Hepatocyte (in vitro differentiated cells): ENCODE data around the gene MYO1F.

Experiments
- EZH2 ChIP-seq: fragments of 200-600 bp; sonication (generic); IDR thresholded peaks from 2 replicates; pipeline ENCODE4 v1.6.1; 2016; ENCODE audit warnings: antibody characterized with exemption, mild to moderate bottlenecking, borderline replicate concordance
- EZH2phosphoT487 ChIP-seq: fragments of 200-600 bp; sonication (generic); IDR thresholded peaks from one replicate; pipeline ENCODE4 v1.6.1; 2018; ENCODE audit warnings: antibody characterized with exemption, mild to moderate bottlenecking, low read depth, moderate library complexity; ENCODE audit not compliant: unreplicated experiment, severe bottlenecking
- TF ChIP-seq, protein P1 (sequence below): fragments of 200-600 bp; sonication (generic); IDR thresholded peaks from 2 replicates; pipeline ENCODE4 v1.5.1; 2016; ENCODE audit warnings: antibody characterized with exemption, mild to moderate bottlenecking; ENCODE audit not compliant: poor library complexity

DNA sequence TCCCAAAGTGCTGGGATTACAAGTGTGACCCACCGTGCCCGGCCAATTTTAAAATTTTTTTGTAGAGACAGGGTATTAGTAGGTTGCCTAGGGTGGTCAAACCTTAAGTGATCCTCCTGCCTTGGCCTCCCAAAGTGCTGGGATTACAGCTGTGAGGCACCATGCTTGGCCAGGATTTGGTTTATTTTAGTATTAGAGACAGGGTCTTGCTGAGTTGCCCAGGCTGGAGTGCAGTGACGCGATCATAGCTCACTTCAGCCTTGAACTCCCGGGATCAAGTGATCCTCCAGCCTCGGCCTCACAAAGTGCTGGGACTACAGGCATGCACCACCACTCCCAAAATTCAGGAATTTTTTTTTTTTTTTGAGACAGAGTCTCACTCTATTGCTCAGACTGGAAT, 57.9 kb downstream of the MYO1F start:
- TF ChIP-seq, protein P1, sequence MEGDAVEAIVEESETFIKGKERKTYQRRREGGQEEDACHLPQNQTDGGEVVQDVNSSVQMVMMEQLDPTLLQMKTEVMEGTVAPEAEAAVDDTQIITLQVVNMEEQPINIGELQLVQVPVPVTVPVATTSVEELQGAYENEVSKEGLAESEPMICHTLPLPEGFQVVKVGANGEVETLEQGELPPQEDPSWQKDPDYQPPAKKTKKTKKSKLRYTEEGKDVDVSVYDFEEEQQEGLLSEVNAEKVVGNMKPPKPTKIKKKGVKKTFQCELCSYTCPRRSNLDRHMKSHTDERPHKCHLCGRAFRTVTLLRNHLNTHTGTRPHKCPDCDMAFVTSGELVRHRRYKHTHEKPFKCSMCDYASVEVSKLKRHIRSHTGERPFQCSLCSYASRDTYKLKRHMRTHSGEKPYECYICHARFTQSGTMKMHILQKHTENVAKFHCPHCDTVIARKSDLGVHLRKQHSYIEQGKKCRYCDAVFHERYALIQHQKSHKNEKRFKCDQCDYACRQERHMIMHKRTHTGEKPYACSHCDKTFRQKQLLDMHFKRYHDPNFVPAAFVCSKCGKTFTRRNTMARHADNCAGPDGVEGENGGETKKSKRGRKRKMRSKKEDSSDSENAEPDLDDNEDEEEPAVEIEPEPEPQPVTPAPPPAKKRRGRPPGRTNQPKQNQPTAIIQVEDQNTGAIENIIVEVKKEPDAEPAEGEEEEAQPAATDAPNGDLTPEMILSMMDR: no peak
- TF ChIP-seq EZH2: no peak
- no peak for TF ChIP-seq EZH2phosphoT487
